K562 (cell line): ENCODE measurements around the gene FAM120B. TPM values are rescaled to one million over a fixed set of nuclear protein-coding genes. Genes with fewer than 3 reads are reported as not detected.

Experiments used
- ATAC-seq: fragments of 200-7000 bp; cut with Tn5 transposase; 3 replicates; pipeline ENCODE4 v1.9.1; 2020; ENCODE audit warnings: moderate library complexity
- BruUV-seq: library from RNA; stranded (reverse); fragments of 400-500 nt; replicated peaks from 2 replicates; lab custom pipeline; 2021; lab: Mats Ljungman, UMichigan
- CTCF ChIA-PET: fragments of 300-600 bp; formaldehyde crosslinking; extraction: SDS; loops from one replicate; lab custom pipeline; 2021; ENCODE audit warnings: low intra/inter-chr PET ratio; lab: Yijun Ruan, JAX
- POLR2A ChIA-PET: fragments of 300-600, 350-650 bp; sonication (Branson Sonifier 250); formaldehyde crosslinking; extraction: SDS; loops from one replicate; lab custom pipeline; 2021; ENCODE audit warnings: antibody characterized with exemption, inconsistent platforms; lab: Yijun Ruan, JAX
- DNase-seq, 4 experiments: peaks; one replicate each; pipeline versions ENCODE4 v3.0.0 to v3.0.0-alpha.2; 2011 to 2018; ENCODE audit warnings: low spot score in 3 of 4, mixed read lengths in 3 of 4; ENCODE audit errors: extremely low read depth in 1 of 4
- FAIRE-seq: peaks from 2 replicates; lab custom pipeline; 2011; peaks lifted over from hg19 to GRCh38; lab: Jason Lieb, UNC
- H2AFZ ChIP-seq: 2 replicates; pipeline ENCODE4 v1.6.0; 2011; ENCODE audit warnings: low read depth, low read length, control low read depth, inconsistent platforms
- H3K27ac ChIP-seq: fragments of 200-600 bp; 3 replicates; pipeline ENCODE4 v1.8.0; 2011; ENCODE audit warnings: low read depth, mild to moderate bottlenecking, control low read depth, inconsistent platforms, low read length, moderate library complexity, mixed read lengths; ENCODE audit errors: extremely low read depth
- H3K27me3 ChIP-seq, 2 experiments: fragments of 300-600 bp in 1 of 2; 2 replicates in 1 of 2; 3 replicates in 1 of 2; pipeline versions ENCODE4 v1.6.0 to v1.8.0; 2011; ENCODE audit warnings: inconsistent platforms in 2 of 2, low read length in 2 of 2, mild to moderate bottlenecking in 1 of 2, mixed read lengths in 1 of 2, moderate library complexity in 1 of 2; ENCODE audit not compliant: control insufficient read depth in 2 of 2, insufficient read depth in 2 of 2
- H3K36me3 ChIP-seq: fragments of 300-600 bp; 3 replicates; pipeline ENCODE4 v1.8.0; 2011; ENCODE audit warnings: mild to moderate bottlenecking, low read length, inconsistent platforms; ENCODE audit not compliant: control insufficient read depth, insufficient read depth
- H3K4me1 ChIP-seq, 2 experiments: fragments of 200-600 bp in 1 of 2; replicated peaks in 1 of 2; 2 replicates in 1 of 2; 3 replicates in 1 of 2; pipeline versions ENCODE4 v1.5.1 to v1.8.0; 2011; ENCODE audit warnings: inconsistent platforms in 2 of 2, low read length in 2 of 2, mild to moderate bottlenecking in 1 of 2, mixed read lengths in 1 of 2, moderate library complexity in 1 of 2; ENCODE audit not compliant: control insufficient read depth in 2 of 2, insufficient read depth in 2 of 2
- H3K4me2 ChIP-seq: 2 replicates; pipeline ENCODE4 v1.6.1; 2011; ENCODE audit warnings: low read length, control low read depth, inconsistent platforms, mixed read lengths; ENCODE audit not compliant: insufficient read depth
- H3K4me3 ChIP-seq: fragments of 200-600 bp; sonication (generic), shearing (Covaris generic); 2 replicates; pipeline ENCODE4 v1.5.1; 2016; ENCODE audit warnings: control low read depth, inconsistent platforms
- H3K79me2 ChIP-seq: fragments of 200-600 bp; 3 replicates; pipeline ENCODE4 v1.8.0; 2011; ENCODE audit warnings: low read length, inconsistent platforms; ENCODE audit not compliant: control insufficient read depth, insufficient read depth
- H3K9ac ChIP-seq, 2 experiments: 2 replicates each; pipeline versions ENCODE4 v1.6.0 to v1.6.1; 2011; ENCODE audit warnings: low read depth in 2 of 2, low read length in 2 of 2, control low read depth in 1 of 2, inconsistent platforms in 1 of 2, mild to moderate bottlenecking in 1 of 2, mixed read lengths in 1 of 2; ENCODE audit not compliant: insufficient read depth in 1 of 2
- H3K9me1 ChIP-seq: one replicate; pipeline ENCODE4 v1.6.0; 2011; ENCODE audit warnings: inconsistent platforms, mild to moderate bottlenecking, low read length, moderate library complexity; ENCODE audit not compliant: control insufficient read depth, insufficient read depth
- H3K9me3 ChIP-seq: replicated peaks from 2 replicates; pipeline ENCODE4 v1.5.1; 2011; ENCODE audit warnings: low read depth, low read length, inconsistent platforms; ENCODE audit not compliant: control insufficient read depth, insufficient read depth
- H4K20me1 ChIP-seq: replicated peaks from 2 replicates; pipeline ENCODE4 v1.6.1; 2011; ENCODE audit warnings: low read length, inconsistent platforms, mixed read lengths; ENCODE audit not compliant: control insufficient read depth, insufficient read depth
- CEBPB ChIP-seq: fragments of 450-650 bp; IDR thresholded peaks from 2 replicates; pipeline ENCODE4 v1.6.1; 2016; ENCODE audit warnings: missing genetic modification characterization, missing compliant biosample characterization
- CTBP1 ChIP-seq: fragments of 450-650 bp; IDR thresholded peaks from 2 replicates; pipeline ENCODE4 v1.6.1; 2016; ENCODE audit warnings: borderline replicate concordance
- WGBS: fragments of 100-300 bp; shearing (Covaris generic); methylation state at CpG from one replicate; pipeline ENCODE4 v1.1.6; 2016; ENCODE audit warnings: low coverage, mixed read lengths; ENCODE audit not compliant: insufficient coverage; ENCODE audit errors: missing lambda C conversion rate; 5-methylcytosine and 5-hydroxymethylcytosine counted together
- in situ Hi-C: fragments of 300-500 bp; cut with MboI; formaldehyde crosslinking; loops from 4 replicates; pipeline ENCODE4 v1.15.0; 2018; ENCODE audit warnings: inconsistent platforms, mixed read lengths
- intact Hi-C: fragments of 100-400 bp; cut with micrococcal nuclease; formaldehyde crosslinking; loops from 2 replicates; pipeline ENCODE4 v1.14.2; 2022
- polyA plus RNA-seq, 8 experiments: library from polyadenylated mRNA; depleted of rRNA in 4 of 8; stranded (reverse) in 5 of 8; unstranded in 3 of 8; fragments of >200 nt; fragmentation: Nextera tagmentation in 2 of 8; fragmentation: Illumina TruSeq in 1 of 8; extraction: Ambion mirVana in 2 of 8; extraction: Trizol in 1 of 8; gene quantifications; 2 replicates each; pipeline versions ENCODE4 v1.2.1 to v1.2.3, GENCODE V29; 2011 to 2014; ENCODE audit warnings: inconsistent platforms in 1 of 8, missing spikeins in 1 of 8
- total RNA-seq, 7 experiments: library from RNA; depleted of rRNA in 6 of 7; stranded (reverse); fragments of >200 nt in 6 of 7; fragmentation: Illumina TruSeq in 2 of 7; extraction: Trizol in 2 of 7; gene quantifications; 2 replicates each; pipeline versions ENCODE4 v1.2.1 to v1.2.3, GENCODE V29; 2011 to 2021; ENCODE audit warnings: low replicate concordance in 1 of 7

The FAM120B gene
- total and polyA plus RNA-seq, 9 of the 15 experiments (the other 6 are each of a cell fraction or from before 2014, with no cell fraction given): 3.5 to 22.6 (median 14.7) TPM

DNA sequence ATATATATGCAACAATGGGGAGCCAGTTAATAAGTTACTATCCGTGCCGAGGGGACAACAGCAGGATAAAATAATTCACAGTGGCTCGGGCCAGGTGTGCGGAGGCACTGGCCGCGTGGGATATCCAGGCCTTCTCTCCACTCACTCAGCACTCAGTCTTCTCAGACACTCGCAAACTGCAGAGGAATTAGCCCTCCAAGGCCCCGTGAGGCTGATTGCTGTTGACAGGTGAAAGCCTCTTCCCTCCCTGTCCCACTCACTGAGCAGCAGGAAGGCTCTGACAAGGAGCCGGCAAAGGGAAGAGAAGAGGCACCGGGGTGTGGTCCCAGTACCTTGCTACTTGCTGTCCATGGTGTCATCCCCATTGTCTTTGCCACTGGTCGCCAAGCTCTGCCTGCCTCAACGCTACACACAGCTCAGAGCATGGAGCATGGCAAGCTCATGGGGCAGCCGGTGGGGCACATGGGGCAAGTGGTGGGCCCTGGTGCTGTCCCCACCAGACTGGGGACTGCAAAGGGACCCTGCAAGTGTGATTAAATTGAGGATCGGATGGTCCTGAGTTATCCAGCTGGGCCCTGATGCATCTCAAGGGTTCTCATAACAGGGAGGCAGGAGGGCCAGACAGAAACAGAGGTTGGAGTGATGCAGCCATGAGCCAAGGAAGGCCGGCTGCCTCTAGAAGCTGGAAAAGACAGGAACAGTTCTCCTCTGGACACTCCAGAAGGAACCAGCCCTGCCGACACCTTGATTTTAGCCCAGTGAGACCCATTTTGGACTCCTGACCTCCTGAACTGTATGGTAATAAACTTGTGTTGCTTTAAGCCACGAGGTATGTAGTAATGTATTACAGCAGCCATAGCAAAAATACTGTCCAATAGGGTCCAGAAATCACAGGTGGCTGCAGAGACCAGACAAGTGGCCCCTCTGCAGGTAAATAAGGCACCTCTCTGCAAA lies 126.9 kb downstream of the FAM120B start:
- Histone ChIP-seq H3K9me3 (no peaks in the 10 kb centered on the region), H4K20me1 (no peaks in the 10 kb centered on the region; the same call in 1 of the 2 replicates), H2AFZ (no peak overlapping the region), H3K4me2 (no peak overlapping the region), H3K27ac (no peak overlapping the region), H3K9ac (no peak overlapping the region), H3K9me1 (no peaks in the 10 kb centered on the region), H3K27me3 (peaks cover 58 to 67% of the 10 kb centered on the region in 2 experiments), H3K4me1 (peaks cover 0 to 7% of the 10 kb centered on the region in 2 experiments; a peak in 2 of 5 replicates), H3K4me3 (no peak overlapping the region), H3K79me2 (no peaks in the 10 kb centered on the region), H3K36me3 (no peaks in the 10 kb centered on the region)
- DNase-seq (no peak), FAIRE-seq (no peak), ATAC-seq (no peak; the same call in 2 of the 3 replicates)
- BruUV-seq: no TSS peak
- under 1% methylated on average over 17 of the region's 17 CpGs for WGBS
- in situ Hi-C loops: no loop called here
- POLR2A ChIA-PET: interaction anchor here (0.6 to 1.0 kb wide), 2 partner anchors 8 to 201 kb away, joined by 4 read pairs; no protein-coding TSS in a partner anchor
- CTCF ChIA-PET: no interaction called here
- TF ChIP-seq CEBPB (tag): no peak
- no peak for TF ChIP-seq CTBP1
- intact Hi-C loops: no loop called here
